A549 (cell line): ENCODE results near the gene NACA. TPM values are rescaled to one million over a fixed set of nuclear protein-coding genes. Genes with fewer than 3 reads are reported as not detected.

Source experiments
- ATAC-seq, 2 experiments: fragments of 200-7000 bp in 1 of 2; fragments of >200 bp in 1 of 2; cut with Nextera tagmentation in 1 of 2; cut with Tn5 transposase in 1 of 2; 3 replicates each; pipeline versions ENCODE4 v1.8.0 to v1.9.1; 2018 to 2020; ENCODE audit warnings: mild to moderate bottlenecking in 1 of 2, moderate library complexity in 1 of 2
- CTCF ChIA-PET: fragments of 300-600 bp; sonication (Branson Sonifier 250); formaldehyde crosslinking; extraction: SDS; loops from one replicate; lab custom pipeline; 2021; ENCODE audit warnings: antibody characterized with exemption, inconsistent platforms; lab: Yijun Ruan, JAX
- POLR2A ChIA-PET: fragments of 350-600 bp; formaldehyde crosslinking; extraction: SDS; loops from one replicate; lab custom pipeline; 2021; ENCODE audit warnings: antibody characterized with exemption, inconsistent platforms; lab: Yijun Ruan, JAX
- DNase-seq, 2 experiments: peaks; one replicate each; pipeline versions ENCODE4 v3.0.0 to v3.0.0-alpha.2; 2011 to 2016; ENCODE audit warnings: low read depth in 1 of 2, low spot score in 1 of 2
- FAIRE-seq: peaks from 2 replicates; lab custom pipeline; 2011; peaks lifted over from hg19 to GRCh38; lab: Jason Lieb, UNC
- H3K27ac ChIP-seq, 2 experiments: fragments of >200 bp; sonication (Bioruptor Twin); formaldehyde crosslinking; 3 replicates each; pipeline ENCODE4 v1.5.1; 2016 to 2017
- H3K4me1 ChIP-seq: fragments of >200 bp; sonication (Bioruptor Twin); formaldehyde crosslinking; 3 replicates; pipeline ENCODE4 v1.6.1; 2016
- H3K4me2 ChIP-seq: fragments of >200 bp; sonication (Bioruptor Twin); formaldehyde crosslinking; 3 replicates; pipeline ENCODE4 v1.6.1; 2016
- H3K4me3 ChIP-seq: fragments of >200 bp; sonication (Bioruptor Twin); formaldehyde crosslinking; 3 replicates; pipeline ENCODE4 v1.5.1; 2016
- H3K9me3 ChIP-seq: fragments of >200 bp; sonication (Bioruptor Twin); formaldehyde crosslinking; 3 replicates; pipeline ENCODE4 v1.6.1; 2016
- BHLHE40 ChIP-seq: IDR thresholded peaks from 2 replicates; pipeline ENCODE4 v1.6.1; 2012; ENCODE audit warnings: low read depth, low read length, inconsistent platforms
- CBX2 ChIP-seq: fragments of 200-600 bp; sonication (generic); IDR thresholded peaks from 2 replicates; pipeline ENCODE4 v1.6.1; 2016; ENCODE audit warnings: low read depth, mild to moderate bottlenecking, borderline replicate concordance
- CEBPB ChIP-seq, 2 experiments: fragments of >200 bp in 1 of 2; sonication (Bioruptor Twin) in 1 of 2; formaldehyde crosslinking in 1 of 2; IDR thresholded peaks; 2 replicates each; pipeline ENCODE4 v1.6.1; 2012 to 2016
- CHD2 ChIP-seq: fragments of 150-350 bp; IDR thresholded peaks from 2 replicates; pipeline ENCODE4 v1.6.1; 2014; ENCODE audit warnings: low read length; ENCODE audit not compliant: partially characterized antibody
- EHF ChIP-seq: fragments of 250-450 bp; sonication (Bioruptor Pico); IDR thresholded peaks from 2 replicates; pipeline ENCODE4 v1.5.0; 2020; ENCODE audit warnings: mild to moderate bottlenecking
- FOSL2 ChIP-seq, 2 experiments: fragments of 450-650 bp in 1 of 2; fragments of >200 bp in 1 of 2; sonication (Bioruptor Twin) in 1 of 2; formaldehyde crosslinking; IDR thresholded peaks; 2 replicates each; pipeline versions ENCODE4 v1.5.0 to v1.6.1; 2016 to 2020; ENCODE audit warnings: mild to moderate bottlenecking in 1 of 2, moderate library complexity in 1 of 2
- JUN ChIP-seq, 2 experiments: fragments of >200 bp; sonication (Bioruptor Twin); formaldehyde crosslinking; IDR thresholded peaks; 2 replicates in 1 of 2; 3 replicates in 1 of 2; pipeline ENCODE4 v1.6.1; 2016 to 2017
- KDM5A ChIP-seq: fragments of 200-600 bp; sonication (generic); IDR thresholded peaks from 2 replicates; pipeline ENCODE4 v1.6.1; 2016; ENCODE audit warnings: antibody characterized with exemption, mild to moderate bottlenecking
- MAZ ChIP-seq: fragments of 150-350 bp; IDR thresholded peaks from 2 replicates; pipeline ENCODE4 v1.6.1; 2014; ENCODE audit warnings: antibody characterized with exemption, low read depth, low read length, borderline replicate concordance
- MYC ChIP-seq: IDR thresholded peaks from 2 replicates; pipeline ENCODE4 v1.6.1; 2012; ENCODE audit warnings: mild to moderate bottlenecking, inconsistent platforms, low read length, improper control_type of control experiment, borderline replicate concordance
- NFE2L2 ChIP-seq: fragments of 150-350 bp; conservative IDR thresholded peaks from 2 replicates; pipeline ENCODE4 v1.6.1; 2014; ENCODE audit warnings: low read length
- NPAS2 ChIP-seq: fragments of 250-450 bp; sonication (Bioruptor Pico); IDR thresholded peaks from 2 replicates; pipeline ENCODE4 v1.8.0; 2022; ENCODE audit warnings: mild to moderate bottlenecking, moderate library complexity, borderline replicate concordance
- NR3C1 ChIP-seq: fragments of >200 bp; sonication (Bioruptor Twin); formaldehyde crosslinking; IDR thresholded peaks from 3 replicates; pipeline ENCODE4 v1.6.1; 2017
- PHF8 ChIP-seq: fragments of 200-600 bp; sonication (generic); IDR thresholded peaks from 2 replicates; pipeline ENCODE4 v1.6.1; 2016; ENCODE audit warnings: low read depth, mild to moderate bottlenecking, antibody characterized with exemption, moderate library complexity, borderline replicate concordance
- POLR2A ChIP-seq: IDR thresholded peaks from 2 replicates; pipeline ENCODE4 v1.6.1; 2012; ENCODE audit warnings: mild to moderate bottlenecking, low read length
- POLR2AphosphoS2 ChIP-seq: conservative IDR thresholded peaks from 2 replicates; pipeline ENCODE4 v1.6.1; 2012; ENCODE audit warnings: low read length, improper control_type of control experiment, inconsistent platforms
- RARB ChIP-seq: fragments of 250-450 bp; sonication (Bioruptor Pico); IDR thresholded peaks from 2 replicates; pipeline ENCODE4 v1.8.0; 2021; ENCODE audit warnings: mild to moderate bottlenecking, moderate library complexity
- RNF2 ChIP-seq: fragments of 200-600 bp; sonication (generic); IDR thresholded peaks from 2 replicates; pipeline ENCODE4 v1.6.1; 2016; ENCODE audit warnings: low read depth, mild to moderate bottlenecking, antibody characterized with exemption, moderate library complexity, borderline replicate concordance
- SMC3 ChIP-seq: fragments of >200 bp; sonication (Bioruptor Twin); formaldehyde crosslinking; IDR thresholded peaks from 3 replicates; pipeline ENCODE4 v1.6.1; 2018; ENCODE audit warnings: inconsistent platforms
- SREBF2 ChIP-seq: fragments of 450-650 bp; IDR thresholded peaks from 2 replicates; pipeline ENCODE4 v1.6.1; 2014; ENCODE audit warnings: mild to moderate bottlenecking, moderate library complexity
- TFCP2L1 ChIP-seq: fragments of 250-450 bp; sonication (Bioruptor Pico); IDR thresholded peaks from 2 replicates; pipeline ENCODE4 v1.5.0; 2021; ENCODE audit warnings: mild to moderate bottlenecking
- TP53 ChIP-seq: fragments of 250-450 bp; sonication (Bioruptor Pico); IDR thresholded peaks from 2 replicates; pipeline ENCODE4 v1.5.0; 2021; ENCODE audit warnings: mild to moderate bottlenecking, moderate library complexity
- ZC3H11A ChIP-seq: fragments of 450-650 bp; IDR thresholded peaks from 2 replicates; pipeline ENCODE4 v1.6.1; 2014; ENCODE audit warnings: antibody characterized with exemption, mild to moderate bottlenecking
- ZFP36 ChIP-seq: fragments of 450-650 bp; IDR thresholded peaks from 2 replicates; pipeline ENCODE4 v1.6.1; 2014; ENCODE audit warnings: borderline replicate concordance; ENCODE audit not compliant: partially characterized antibody
- WGBS: methylation state at CpG from one replicate; pipeline ENCODE4 v1.1.6; 2017; ENCODE audit errors: missing lambda C conversion rate; 5-methylcytosine and 5-hydroxymethylcytosine counted together
- polyA plus RNA-seq, 4 experiments: library from polyadenylated mRNA; depleted of rRNA in 3 of 4; stranded (reverse); fragments of >200 nt; fragmentation: RNase III in 1 of 4; extraction: RNeasy Plus Mini Kit Qiagen cat#74134 plus additional on column Dnase treatment in 1 of 4; gene quantifications; 2 replicates in 3 of 4; 3 replicates in 1 of 4; pipeline ENCODE4 v1.2.3, GENCODE V29; 2011 to 2017
- TF ChIP-seq, protein P1 (sequence below): fragments of 250-450 bp; sonication (Bioruptor Pico); IDR thresholded peaks from 2 replicates; pipeline ENCODE4 v1.5.0; 2020; ENCODE audit warnings: low read depth, mild to moderate bottlenecking, moderate library complexity
- TF ChIP-seq, protein P2 (sequence below): IDR thresholded peaks from 2 replicates; pipeline ENCODE4 v1.6.1; 2012; ENCODE audit warnings: low read depth, borderline replicate concordance
- TF ChIP-seq, protein P3 (sequence below): fragments of >200 bp; sonication (Bioruptor Twin); formaldehyde crosslinking; IDR thresholded peaks from 3 replicates; pipeline ENCODE4 v1.5.1; 2016

Gene NACA
- polyA plus RNA-seq, 2 of the 4 experiments (the other 2 are of a cell fraction): 1,560 to 2,331 TPM

DNA sequence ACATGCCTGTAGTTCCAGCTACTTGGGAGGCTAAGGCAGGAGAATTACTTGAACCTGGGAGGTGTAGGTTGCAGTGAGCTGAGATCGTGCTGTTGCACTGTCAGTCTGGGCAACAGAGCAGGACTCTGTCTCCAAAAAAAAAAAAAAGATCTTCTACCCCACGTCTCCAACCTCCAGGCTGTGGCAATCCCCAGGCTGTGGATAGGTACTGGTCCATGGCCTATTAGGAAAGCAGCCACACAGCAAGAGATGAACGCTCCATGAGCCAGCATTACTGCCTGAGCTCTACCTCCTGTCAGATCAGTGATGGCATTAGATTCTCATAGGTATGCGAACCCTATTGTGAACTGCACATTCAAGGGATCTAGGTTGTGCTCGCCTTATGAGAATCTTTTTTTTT is 30.9 kb downstream of the NACA start:
- no peak for ATAC-seq

DNA sequence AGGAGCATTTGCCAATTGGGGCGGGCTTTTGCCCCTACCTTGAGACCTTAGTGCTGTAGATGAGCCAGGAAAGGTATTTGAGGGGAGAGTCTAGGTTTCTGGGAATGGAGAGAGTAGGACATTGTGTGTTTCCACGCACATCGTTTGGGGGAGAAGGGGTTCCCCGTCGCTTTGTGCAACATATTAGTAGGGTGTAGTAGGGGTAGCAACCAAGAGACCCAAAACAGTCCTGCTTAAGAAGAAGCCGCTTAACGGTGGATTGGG is 36.3 kb downstream of the NACA start:
- POLR2A ChIA-PET: interaction anchor here (0.7 to 3.5 kb wide), 23 partner anchors 12 to 541 kb away, joined by 3 to 72 read pairs (median 6); partner anchors contain the start of genes ATP5F1B, LRP1, NACA and NEMP1
- peak in 1 of 2 experiments; percentile 71; a peak in 4 of 6 replicates for ATAC-seq
- FAIRE-seq: no peak
- Histone ChIP-seq H3K4me3 (peak overlapping the region; percentile 51), H3K4me2 (peak overlapping the region; percentile 79), H3K4me1 (peaks cover 18% of the 10 kb centered on the region; the same call in 2 of the 3 replicates), H3K9me3 (no peaks in the 10 kb centered on the region), H3K27ac (peak overlapping the region; percentile 83 to 92)
- no peak for TF ChIP-seq ZFP36
- no peak for TF ChIP-seq RARB (CRISPR knock-in tag)
- peak in 1 of 2 experiments; percentile 31; a peak in 2 of 5 replicates for TF ChIP-seq JUN (IDR thresholded peaks at IDR 0.05)
- TF ChIP-seq TP53: no peak
- no peak for TF ChIP-seq TFCP2L1
- WGBS: under 1% methylated on average over 7 of the region's 7 CpGs
- CTCF ChIA-PET: interaction anchor here (0.6 to 1.4 kb wide), 3 partner anchors 52 to 436 kb away, joined by 3 to 5 read pairs (median 3); no protein-coding TSS in a partner anchor
- DNase-seq: peak in 1 of 2 experiments; percentile 78

More for the DNA sequence above, 30.9 kb downstream of the NACA start:
- Histone ChIP-seq H3K4me2 (no peak overlapping the region), H3K4me1 (no peaks in the 10 kb centered on the region), H3K9me3 (no peaks in the 10 kb centered on the region), H3K4me3 (no peak overlapping the region)
- FAIRE-seq (no peak), DNase-seq (no peak)
- WGBS: 83% methylated on average over 5 of the region's 5 CpGs
- CTCF ChIA-PET: no interaction called here
- TF ChIP-seq SREBF2 (no peak), RARB (CRISPR knock-in tag) (no peak), NPAS2 (CRISPR knock-in tag) (no peak), CHD2 (no peak), KDM5A (no peak), NR3C1 (no peak), MYC (no peak), RNF2 (no peak), JUN (IDR thresholded peaks at IDR 0.05) (no peak), BHLHE40 (no peak), POLR2AphosphoS2 (no peak)
- TF ChIP-seq, protein P1, sequence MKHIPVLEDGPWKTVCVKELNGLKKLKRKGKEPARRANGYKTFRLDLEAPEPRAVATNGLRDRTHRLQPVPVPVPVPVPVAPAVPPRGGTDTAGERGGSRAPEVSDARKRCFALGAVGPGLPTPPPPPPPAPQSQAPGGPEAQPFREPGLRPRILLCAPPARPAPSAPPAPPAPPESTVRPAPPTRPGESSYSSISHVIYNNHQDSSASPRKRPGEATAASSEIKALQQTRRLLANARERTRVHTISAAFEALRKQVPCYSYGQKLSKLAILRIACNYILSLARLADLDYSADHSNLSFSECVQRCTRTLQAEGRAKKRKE (CRISPR knock-in tag): no peak
- TF ChIP-seq, protein P2, sequence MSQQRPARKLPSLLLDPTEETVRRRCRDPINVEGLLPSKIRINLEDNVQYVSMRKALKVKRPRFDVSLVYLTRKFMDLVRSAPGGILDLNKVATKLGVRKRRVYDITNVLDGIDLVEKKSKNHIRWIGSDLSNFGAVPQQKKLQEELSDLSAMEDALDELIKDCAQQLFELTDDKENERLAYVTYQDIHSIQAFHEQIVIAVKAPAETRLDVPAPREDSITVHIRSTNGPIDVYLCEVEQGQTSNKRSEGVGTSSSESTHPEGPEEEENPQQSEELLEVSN: no peak
- TF ChIP-seq, all 56 proteins: peak for 0
- POLR2A ChIA-PET: no interaction called here
- no peak overlapping the region for H3K27ac ChIP-seq

DNA sequence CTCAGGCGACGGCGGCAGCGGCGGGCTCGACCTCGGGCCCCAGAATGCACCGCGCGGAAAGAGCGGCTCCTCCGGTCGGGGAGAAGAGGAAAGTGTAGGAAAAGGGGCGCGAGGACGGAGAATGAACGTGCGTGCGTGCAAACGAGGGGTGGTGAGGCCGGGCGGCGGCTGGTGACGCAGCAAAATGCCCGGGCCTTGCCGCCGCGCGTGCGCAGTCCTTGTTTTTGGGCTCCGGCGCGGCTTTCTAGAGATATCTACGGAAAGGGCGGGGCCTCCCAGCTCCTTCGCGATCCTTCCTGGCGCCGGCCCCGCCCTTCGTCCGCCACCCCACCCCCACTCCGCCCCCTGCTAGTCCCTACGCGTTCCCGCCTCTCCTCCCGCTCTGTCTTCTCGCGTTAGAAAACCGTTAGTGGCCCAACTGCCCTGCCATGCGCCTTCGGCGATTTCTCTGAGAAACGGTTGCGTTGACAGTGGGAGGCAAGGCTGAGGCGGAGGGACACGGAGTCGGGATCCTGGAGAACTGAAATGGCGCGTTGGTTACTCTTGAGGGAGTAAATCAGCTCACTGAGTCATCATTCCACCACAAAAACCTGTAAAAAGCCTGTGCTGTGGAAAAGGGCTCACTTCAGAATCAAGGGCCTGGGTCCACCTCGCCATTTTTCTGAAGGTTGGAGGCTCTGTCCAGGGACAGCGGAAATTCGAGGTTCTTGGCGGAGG is 36.8 kb downstream of the NACA start, which contains the start of gene PTGES3:
Gene PTGES3, minus strand, starts transcription at position 156 of the 717 bp plus-strand sequence. CDS start 285 bp downstream, outside the sequence.
- no peak for FAIRE-seq
- Histone ChIP-seq H3K4me2 (peak within 1 kb of the TSS; percentile 89), H3K4me3 (peak within 1 kb of the TSS; percentile 82), H3K27ac (peak within 1 kb of the TSS; percentile 97 to 98), H3K4me1 (peaks cover 18% of the 10 kb centered on the region; the same call in 2 of the 3 replicates), H3K9me3 (no peaks in the 10 kb centered on the region)
- ChIA-PET CTCF (interaction anchor here (0.6 to 3.0 kb wide), 7 partner anchors 11 to 436 kb away, joined by 3 to 12 read pairs (median 3); partner anchors contain the start of gene STAT6), POLR2A (interaction anchor here (0.6 to 3.5 kb wide), 32 partner anchors 10 to 561 kb away, joined by 3 to 72 read pairs (median 5); partner anchors contain the start of genes ATP5F1B, BAZ2A, LRP1 and NACA)
- WGBS: 1% methylated on average over 47 of the region's 64 CpGs
- peak; percentile 87 to 92 for ATAC-seq
- peak; percentile 95 to 99 for DNase-seq
- TF ChIP-seq SMC3 (no peak), FOSL2 (IDR thresholded peaks at IDR 0.05) (no peak), FOSL2 (CRISPR knock-in tag; IDR thresholded peaks at IDR 0.05) (peak; percentile 25), POLR2A (peak; percentile 84; the same call in 1 of the 2 replicates), CEBPB (IDR thresholded peaks at IDR 0.05) (peak in 1 of 2 experiments; percentile 57; a peak in 1 of 4 replicates), ZC3H11A (no peak), PHF8 (peak; percentile 95), BHLHE40 (peak; percentile 38; the same call in 1 of the 2 replicates), EHF (CRISPR knock-in tag) (0 out of 2 replicates have a peak, but pooled peaks have one; percentile 62), NFE2L2 (peak; percentile 81), CBX2 (no peak), MAZ (no peak; the same call in 1 of the 2 replicates)
- TF ChIP-seq, protein P3, sequence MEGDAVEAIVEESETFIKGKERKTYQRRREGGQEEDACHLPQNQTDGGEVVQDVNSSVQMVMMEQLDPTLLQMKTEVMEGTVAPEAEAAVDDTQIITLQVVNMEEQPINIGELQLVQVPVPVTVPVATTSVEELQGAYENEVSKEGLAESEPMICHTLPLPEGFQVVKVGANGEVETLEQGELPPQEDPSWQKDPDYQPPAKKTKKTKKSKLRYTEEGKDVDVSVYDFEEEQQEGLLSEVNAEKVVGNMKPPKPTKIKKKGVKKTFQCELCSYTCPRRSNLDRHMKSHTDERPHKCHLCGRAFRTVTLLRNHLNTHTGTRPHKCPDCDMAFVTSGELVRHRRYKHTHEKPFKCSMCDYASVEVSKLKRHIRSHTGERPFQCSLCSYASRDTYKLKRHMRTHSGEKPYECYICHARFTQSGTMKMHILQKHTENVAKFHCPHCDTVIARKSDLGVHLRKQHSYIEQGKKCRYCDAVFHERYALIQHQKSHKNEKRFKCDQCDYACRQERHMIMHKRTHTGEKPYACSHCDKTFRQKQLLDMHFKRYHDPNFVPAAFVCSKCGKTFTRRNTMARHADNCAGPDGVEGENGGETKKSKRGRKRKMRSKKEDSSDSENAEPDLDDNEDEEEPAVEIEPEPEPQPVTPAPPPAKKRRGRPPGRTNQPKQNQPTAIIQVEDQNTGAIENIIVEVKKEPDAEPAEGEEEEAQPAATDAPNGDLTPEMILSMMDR: no peak
